ENCODE data around the gene FN3K. TPM values are rescaled to one million over a fixed set of nuclear protein-coding genes. Genes with fewer than 3 reads are reported as not detected.
A peak's percentile ranks its signal among the peaks of the same experiment; 100 is the strongest.

Gene FN3K
- 0.23 and 3.1 TPM in 2 replicates for total RNA-seq (2014; rRNA removed)
- polyA plus RNA-seq (2012): 3.0 TPM

GRCh38 chr17:82734987-82735866 is at the start of gene FN3K:
Gene FN3K, plus strand, starts transcription at chr17:82735615. Its CDS starts 22 bp downstream, at chr17:82735637.
- no peak for DNase-seq (ENCODE audit: low read depth)

GRCh38 chr17:82686366-82687324 is 48.8 kb upstream of the FN3K start:
- DNase-seq (ENCODE audit: low read depth): no peak

GRCh38 chr17:82687375-82687861 is 48.0 kb upstream of the FN3K start:
- DNase-seq (ENCODE audit: low read depth): no peak

- DNase-seq (ENCODE audit: low read depth): no peak
These were observed 47.5 kb upstream of the FN3K start for GRCh38 chr17:82687871-82688270.

- DNase-seq (ENCODE audit: low read depth): no peak
These were observed 46.3 kb upstream of the FN3K start for GRCh38 chr17:82689077-82689476.

- no peak for DNase-seq (ENCODE audit: low read depth)
These were observed 44.5 kb upstream of the FN3K start for GRCh38 chr17:82690786-82691489.

GRCh38 chr17:82691714-82692113 is 43.7 kb upstream of the FN3K start:
- DNase-seq (ENCODE audit: low read depth): no peak

- DNase-seq (ENCODE audit: low read depth): no peak
These were observed 43.1 kb upstream of the FN3K start for GRCh38 chr17:82692268-82692667.

- DNase-seq (ENCODE audit: low read depth): no peak
These were observed 42.1 kb upstream of the FN3K start for GRCh38 chr17:82693168-82693867.

GRCh38 chr17:82694647-82695046 is 40.8 kb upstream of the FN3K start:
- DNase-seq (ENCODE audit: low read depth): no peak

GRCh38 chr17:82696259-82696658 is 39.2 kb upstream of the FN3K start:
- no peak for DNase-seq (ENCODE audit: low read depth)

GRCh38 chr17:82696916-82697807 is 38.3 kb upstream of the FN3K start:
- no peak for DNase-seq (ENCODE audit: low read depth)

GRCh38 chr17:82697808-82698064 is 37.7 kb upstream of the FN3K start:
- no peak for DNase-seq (ENCODE audit: low read depth)

- peak; percentile 97 for DNase-seq (ENCODE audit: low read depth)
These were observed 37.1 kb upstream of the FN3K start, which contains the start of gene RAB40B for GRCh38 chr17:82698065-82698973. Gene RAB40B, minus strand, starts transcription at chr17:82698698. Its CDS starts 102 bp downstream, at chr17:82698596.

- no peak for DNase-seq (ENCODE audit: low read depth)
These were observed 36.4 kb upstream of the FN3K start for GRCh38 chr17:82698974-82699442.

GRCh38 chr17:82699551-82699950 is 35.9 kb upstream of the FN3K start:
- DNase-seq (ENCODE audit: low read depth): no peak

GRCh38 chr17:82702231-82702927 is 33.0 kb upstream of the FN3K start:
- DNase-seq (ENCODE audit: low read depth): no peak

Measured in LHCN-M2 (cell line).